NB4 (cell line): Measurements from ENCODE around the gene CLDN7.

ENCODE experiments used
- MYC ChIP-seq: IDR thresholded peaks from 2 replicates; pipeline ENCODE4 v1.6.1; 2011; ENCODE audit warnings: low read depth, low read length
- POLR2A ChIP-seq: IDR thresholded peaks from 2 replicates; pipeline ENCODE4 v1.6.1; 2011; ENCODE audit warnings: mild to moderate bottlenecking; ENCODE audit not compliant: insufficient read length; ENCODE audit errors: extremely low read depth
- TF ChIP-seq, protein P1 (sequence below): IDR thresholded peaks from one replicate; pipeline ENCODE4 v1.5.1; 2012; ENCODE audit warnings: low read depth, low read length
- TF ChIP-seq, protein P2 (sequence below): IDR thresholded peaks from 2 replicates; pipeline ENCODE4 v1.6.1; 2011; ENCODE audit warnings: low read depth, low read length

DNA sequence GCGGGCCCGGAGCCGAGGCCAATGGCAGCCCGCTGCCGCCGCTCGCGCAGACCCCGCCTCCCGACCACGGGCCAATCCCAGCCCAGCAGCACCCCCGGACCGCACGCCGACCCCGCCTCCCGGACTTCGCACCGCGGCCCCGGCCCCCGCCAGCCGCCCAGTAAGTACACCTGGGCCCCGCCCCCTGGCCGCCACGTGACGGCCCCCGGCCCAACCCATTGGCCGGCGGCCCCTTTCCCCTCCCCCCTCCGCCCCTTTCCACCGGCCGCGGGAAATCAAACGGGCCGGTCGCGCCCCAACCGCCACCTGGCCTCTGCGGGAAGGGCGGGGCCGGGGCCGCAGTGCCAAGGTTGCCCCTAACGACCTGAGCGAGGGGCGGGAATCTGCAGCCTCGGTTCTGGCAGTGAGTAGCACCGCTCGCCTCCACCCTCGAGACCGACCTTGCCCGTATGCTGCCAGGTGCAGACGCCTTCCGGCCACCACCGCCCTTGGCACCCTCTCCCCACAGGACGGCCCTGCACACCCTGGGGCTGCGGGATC, 32.4 kb upstream of the CLDN7 start, which contains the start of gene YBX2:
- TF ChIP-seq, protein P1, sequence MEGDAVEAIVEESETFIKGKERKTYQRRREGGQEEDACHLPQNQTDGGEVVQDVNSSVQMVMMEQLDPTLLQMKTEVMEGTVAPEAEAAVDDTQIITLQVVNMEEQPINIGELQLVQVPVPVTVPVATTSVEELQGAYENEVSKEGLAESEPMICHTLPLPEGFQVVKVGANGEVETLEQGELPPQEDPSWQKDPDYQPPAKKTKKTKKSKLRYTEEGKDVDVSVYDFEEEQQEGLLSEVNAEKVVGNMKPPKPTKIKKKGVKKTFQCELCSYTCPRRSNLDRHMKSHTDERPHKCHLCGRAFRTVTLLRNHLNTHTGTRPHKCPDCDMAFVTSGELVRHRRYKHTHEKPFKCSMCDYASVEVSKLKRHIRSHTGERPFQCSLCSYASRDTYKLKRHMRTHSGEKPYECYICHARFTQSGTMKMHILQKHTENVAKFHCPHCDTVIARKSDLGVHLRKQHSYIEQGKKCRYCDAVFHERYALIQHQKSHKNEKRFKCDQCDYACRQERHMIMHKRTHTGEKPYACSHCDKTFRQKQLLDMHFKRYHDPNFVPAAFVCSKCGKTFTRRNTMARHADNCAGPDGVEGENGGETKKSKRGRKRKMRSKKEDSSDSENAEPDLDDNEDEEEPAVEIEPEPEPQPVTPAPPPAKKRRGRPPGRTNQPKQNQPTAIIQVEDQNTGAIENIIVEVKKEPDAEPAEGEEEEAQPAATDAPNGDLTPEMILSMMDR, result no peak
- TF ChIP-seq POLR2A, result no peak
- TF ChIP-seq, protein P2, sequence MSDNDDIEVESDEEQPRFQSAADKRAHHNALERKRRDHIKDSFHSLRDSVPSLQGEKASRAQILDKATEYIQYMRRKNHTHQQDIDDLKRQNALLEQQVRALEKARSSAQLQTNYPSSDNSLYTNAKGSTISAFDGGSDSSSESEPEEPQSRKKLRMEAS, result no peak
- TF ChIP-seq MYC, result no peak
